Stimulated activated CD4-positive, alpha-beta T cell treated with anti-CD3 and anti-CD28 coated beads, Interleukin-12 subunit alpha, Interleukin-12 subunit beta, amount 100 ng/mL, for 4 hours (primary cell): ENCODE data around the gene GNAZ.

Source experiments
- DNase-seq: peaks from one replicate; pipeline ENCODE4 v3.0.0-alpha.2; 2020

Gene GNAZ

GRCh38 chr22:23159291-23159630, 88.9 kb downstream of the GNAZ start:
- DNase-seq: no peak

DNA sequence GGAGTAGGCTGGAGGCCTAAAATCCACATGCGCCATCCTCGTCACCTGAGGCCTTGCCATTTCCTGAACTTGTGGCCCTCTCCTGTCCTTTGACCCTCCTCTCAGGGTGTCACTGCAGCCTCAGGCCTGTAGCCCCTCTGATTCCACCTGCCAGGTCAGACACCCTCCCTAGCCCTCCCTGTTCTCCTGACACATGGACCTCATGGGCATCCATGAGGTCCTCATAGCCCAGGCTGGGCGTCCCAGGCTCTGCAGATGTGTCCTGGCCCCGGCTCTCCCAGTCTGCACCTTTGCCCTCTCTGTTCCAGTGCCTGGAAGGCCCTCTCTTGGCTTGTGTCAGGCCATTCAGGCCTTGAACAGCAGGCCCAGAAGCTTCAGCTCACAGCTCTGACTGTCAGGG, 90.7 kb downstream of the GNAZ start:
- no peak for DNase-seq

DNA sequence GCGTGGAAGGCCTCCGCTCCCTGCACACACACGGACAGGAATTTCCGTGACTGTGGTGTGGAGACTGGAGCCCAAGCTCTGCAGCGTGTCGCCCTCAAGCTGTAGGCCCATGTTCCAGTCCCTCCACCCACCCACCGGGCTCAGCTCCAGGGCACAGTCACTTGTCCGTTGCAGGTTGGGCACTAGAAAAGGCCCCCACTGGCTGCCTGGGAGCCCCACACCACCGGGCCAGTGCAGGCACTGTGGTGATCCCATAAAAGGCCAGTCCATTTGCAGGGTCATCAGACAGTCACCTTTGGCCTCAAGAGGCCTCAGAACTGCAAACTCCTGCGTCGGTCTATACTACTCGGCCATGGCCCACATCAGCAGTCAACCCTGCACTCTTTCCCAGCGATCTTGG, 91.3 kb downstream of the GNAZ start:
- DNase-seq: no peak

- DNase-seq: no peak
Observed at GRCh38 chr22:23163665-23164064, 93.3 kb downstream of the GNAZ start.

DNA sequence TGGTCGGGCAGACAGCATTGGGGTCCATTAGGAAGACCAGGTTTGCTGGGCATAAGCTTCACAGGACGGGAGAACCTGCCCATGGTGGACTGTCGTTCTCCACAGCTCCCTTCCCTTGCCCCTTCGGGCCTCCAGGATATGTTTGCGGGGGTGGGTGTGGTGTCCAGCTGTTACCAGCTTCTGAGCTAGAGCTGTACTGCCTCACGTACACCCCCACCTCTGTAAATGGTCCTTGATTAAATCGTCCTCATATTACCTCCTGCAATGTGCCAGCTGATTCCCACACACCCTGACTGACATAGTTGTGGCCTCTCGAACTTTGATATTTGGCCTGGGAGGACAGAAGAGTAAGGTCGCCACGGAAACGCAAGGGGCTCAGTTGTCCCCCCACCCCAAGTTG, 93.8 kb downstream of the GNAZ start:
- no peak for DNase-seq

DNA sequence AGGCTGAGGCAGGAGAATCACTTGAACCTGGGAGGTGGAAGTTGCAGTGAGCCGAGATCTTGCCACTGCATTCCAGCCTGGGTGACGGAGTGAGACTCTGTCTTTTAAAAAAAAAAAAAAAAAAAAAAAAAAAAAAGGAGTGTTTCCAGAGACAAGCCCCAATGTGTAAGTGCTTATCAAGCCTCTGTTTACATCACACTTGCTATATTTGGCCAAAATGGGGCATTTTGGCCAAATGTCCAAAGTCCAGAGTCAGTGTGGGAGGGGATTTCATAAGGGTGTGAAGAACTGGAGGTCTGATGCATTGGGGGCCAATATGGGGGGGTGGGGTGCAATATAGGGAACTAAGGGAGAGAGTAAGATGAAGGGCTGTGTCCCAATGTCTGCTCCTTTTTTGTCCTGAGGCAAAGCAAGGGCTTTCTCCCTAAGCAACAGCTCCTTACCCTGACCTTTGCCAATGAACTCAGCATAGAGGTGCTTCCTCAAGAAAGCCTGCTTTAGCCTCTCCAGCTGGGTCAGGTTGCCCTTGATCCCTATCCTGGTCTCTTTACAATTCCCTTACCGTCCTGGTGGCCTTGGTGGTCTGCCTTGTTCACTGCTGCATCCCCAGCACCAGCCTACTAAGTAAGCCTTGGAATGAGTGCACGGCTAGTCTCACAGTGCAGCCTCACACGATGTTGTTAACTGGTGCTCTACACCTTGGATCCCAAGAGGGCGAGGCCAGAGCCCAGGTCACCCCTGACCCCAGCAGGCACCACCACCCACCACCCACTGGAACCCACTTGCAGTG, 95.9 kb downstream of the GNAZ start:
- no peak for DNase-seq

GRCh38 chr22:23166841-23167616, 96.7 kb downstream of the GNAZ start:
- no peak for DNase-seq

GRCh38 chr22:23168391-23169042, 98.2 kb downstream of the GNAZ start:
- no peak for DNase-seq

- no peak for DNase-seq
Observed at GRCh38 chr22:23169043-23169406, 98.7 kb downstream of the GNAZ start.
